GM06990 (cell line): ENCODE results near the gene CRTC1.

ENCODE experiments used
- DNase-seq: peaks from one replicate; pipeline ENCODE4 v3.0.0-alpha.2; 2011; ENCODE audit not compliant: insufficient read length; ENCODE audit errors: extremely low read depth
- H3K27me3 ChIP-seq: replicated peaks from 2 replicates; pipeline ENCODE4 v1.6.0; 2011; ENCODE audit warnings: low read length; ENCODE audit not compliant: control insufficient read depth, insufficient read depth
- H3K36me3 ChIP-seq: 2 replicates; pipeline ENCODE4 v1.5.1; 2011; ENCODE audit warnings: low read length; ENCODE audit not compliant: control insufficient read depth, insufficient read depth
- H3K4me3 ChIP-seq: replicated peaks from 2 replicates; pipeline ENCODE4 v1.5.1; 2011; ENCODE audit warnings: low read depth, mild to moderate bottlenecking, control low read depth, low read length
- CTCF ChIP-seq: IDR thresholded peaks from 2 replicates; pipeline ENCODE4 v1.5.1; 2011; ENCODE audit warnings: low read length, control low read depth, mild to moderate bottlenecking, inconsistent platforms; ENCODE audit not compliant: insufficient read depth, poor library complexity, severe bottlenecking

The CRTC1 gene

GRCh38 chr19:18791315-18791678 lies 107.8 kb downstream of the CRTC1 start:
- TF ChIP-seq CTCF = no peak
- Histone ChIP-seq H3K27me3 (no peaks in the 10 kb centered on the region; the same call in 1 of the 2 replicates), H3K36me3 (no peaks in the 10 kb centered on the region), H3K4me3 (no peak overlapping the region)
- DNase-seq = no peak

GRCh38 chr19:18792661-18793060 lies 109.2 kb downstream of the CRTC1 start:
- TF ChIP-seq CTCF = no peak
- Histone ChIP-seq H3K27me3 (no peaks in the 10 kb centered on the region; the same call in 1 of the 2 replicates), H3K36me3 (no peaks in the 10 kb centered on the region), H3K4me3 (no peak overlapping the region)
- DNase-seq = no peak

GRCh38 chr19:18793144-18794028 lies 109.9 kb downstream of the CRTC1 start:
- no peaks in the 10 kb centered on the region for H3K36me3 ChIP-seq
- no peak for TF ChIP-seq CTCF
- H3K4me3 ChIP-seq = no peak overlapping the region
- no peak for DNase-seq
- no peaks in the 10 kb centered on the region; the same call in 1 of the 2 replicates for H3K27me3 ChIP-seq

- no peak for TF ChIP-seq CTCF
- Histone ChIP-seq H3K4me3 (no peak overlapping the region), H3K27me3 (no peaks in the 10 kb centered on the region; the same call in 1 of the 2 replicates), H3K36me3 (no peaks in the 10 kb centered on the region)
- no peak for DNase-seq
Observed at GRCh38 chr19:18794029-18794313, 110.5 kb downstream of the CRTC1 start.

GRCh38 chr19:18794692-18795091 lies 111.2 kb downstream of the CRTC1 start:
- no peak for TF ChIP-seq CTCF
- H3K36me3 ChIP-seq = no peaks in the 10 kb centered on the region
- no peak for DNase-seq
- no peak overlapping the region for H3K4me3 ChIP-seq
- H3K27me3 ChIP-seq = no peaks in the 10 kb centered on the region; the same call in 1 of the 2 replicates
